A673 (cell line): ENCODE data around the gene FCRLB. TPM values are rescaled to one million over a fixed set of nuclear protein-coding genes. Genes with fewer than 3 reads are reported as not detected.

Experiments used
- BruUV-seq: library from RNA; stranded (reverse); fragments of 400-500 nt; replicated peaks from 2 replicates; lab custom pipeline; 2021; lab: Mats Ljungman, UMichigan
- CTCF ChIA-PET: fragments of 300-600 bp; sonication (Branson Sonifier 250); formaldehyde crosslinking; loops from one replicate; lab custom pipeline; 2022; ENCODE audit warnings: antibody characterized with exemption; lab: Charles Lee
- POLR2A ChIA-PET: fragments of 300-600 bp; sonication (Branson Sonifier 250); formaldehyde crosslinking; loops from one replicate; lab custom pipeline; 2022; ENCODE audit warnings: antibody characterized with exemption; ENCODE audit not compliant: low non-redundant PET; lab: Charles Lee
- DNase-seq: peaks from one replicate; pipeline ENCODE4 v3.0.0-alpha.2; 2015; ENCODE audit warnings: low spot score
- H3K27ac ChIP-seq: fragments of 200-600 bp; sonication (generic); 2 replicates; pipeline ENCODE4 v1.5.1; 2016; ENCODE audit warnings: mixed run types, low read depth, mild to moderate bottlenecking, mixed read lengths, antibody characterized with exemption, low read length; ENCODE audit not compliant: poor library complexity, severe bottlenecking
- H3K27me3 ChIP-seq: fragments of 200-600 bp; sonication (generic); replicated peaks from 2 replicates; pipeline ENCODE4 v1.6.1; 2017; ENCODE audit warnings: mixed run types, low read depth, mild to moderate bottlenecking, mixed read lengths, antibody characterized with exemption, low read length; ENCODE audit not compliant: insufficient read depth, poor library complexity
- H3K36me3 ChIP-seq: fragments of 200-600 bp; sonication (generic); 2 replicates; pipeline ENCODE4 v1.6.1; 2016; ENCODE audit warnings: mixed run types, mild to moderate bottlenecking, mixed read lengths, antibody characterized with exemption, low read length; ENCODE audit not compliant: insufficient read depth, poor library complexity, severe bottlenecking
- H3K4me1 ChIP-seq: fragments of 200-600 bp; sonication (generic); 2 replicates; pipeline ENCODE4 v1.6.1; 2017; ENCODE audit warnings: mixed run types, mild to moderate bottlenecking, mixed read lengths, antibody characterized with exemption, low read length; ENCODE audit not compliant: insufficient read depth, poor library complexity, severe bottlenecking
- H3K4me3 ChIP-seq: fragments of 200-600 bp; sonication (generic); 2 replicates; pipeline ENCODE4 v1.5.1; 2016; ENCODE audit warnings: low read depth, mixed run types, mild to moderate bottlenecking, mixed read lengths, low read length; ENCODE audit not compliant: poor library complexity, severe bottlenecking
- H3K9me3 ChIP-seq: fragments of 200-600 bp; sonication (generic); 2 replicates; pipeline ENCODE4 v1.6.1; 2016; ENCODE audit warnings: mixed run types, low read depth, mild to moderate bottlenecking, mixed read lengths, antibody characterized with exemption, low read length; ENCODE audit not compliant: poor library complexity, severe bottlenecking
- CTCF ChIP-seq: fragments of 300-800, 200-600 bp; sonication (generic); conservative IDR thresholded peaks from 2 replicates; pipeline ENCODE4 v1.5.1; 2017; ENCODE audit warnings: low read depth, mild to moderate bottlenecking, antibody characterized with exemption, low read length, moderate library complexity, mixed read lengths
- EZH2 ChIP-seq: fragments of 200-600 bp; sonication (generic); IDR thresholded peaks from 2 replicates; pipeline ENCODE4 v1.6.1; 2017; ENCODE audit warnings: borderline replicate concordance, low read depth, mild to moderate bottlenecking, mixed read lengths, antibody characterized with exemption, low read length; ENCODE audit not compliant: poor library complexity, severe bottlenecking
- intact Hi-C: fragments of 100-400 bp; cut with micrococcal nuclease; formaldehyde crosslinking; loops from one replicate; pipeline ENCODE4 v1.10.0; 2022; ENCODE audit not compliant: unreplicated experiment
- total RNA-seq: library from RNA; stranded (reverse); gene quantifications from 2 replicates; pipeline ENCODE4 v1.2.3, GENCODE V29; 2021

Gene FCRLB
- total RNA-seq, 1 experiment from 2014 or later: 0.67 TPM

- Histone ChIP-seq H3K4me1 (peaks cover 3% of the 10 kb centered on the region), H3K9me3 (no peaks in the 10 kb centered on the region), H3K27ac (no peak overlapping the region), H3K4me3 (no peak overlapping the region), H3K27me3 (no peaks in the 10 kb centered on the region), H3K36me3 (no peaks in the 10 kb centered on the region)
- POLR2A ChIA-PET: no interaction called here
- BruUV-seq: no TSS peak
- CTCF ChIA-PET: interaction anchor here (1.1 kb wide), 1 partner anchor 10 kb away, joined by 3 read pairs; the partner anchor contains the start of gene DUSP12
- TF ChIP-seq EZH2: no peak
- no peak for TF ChIP-seq CTCF
- intact Hi-C loops: loop anchor here (2.0 to 10.0 kb wide), 3 partner anchors 93 to 253 kb away; no protein-coding TSS in a partner anchor
- DNase-seq: no peak
Observed at GRCh38 chr1:161739865-161740566, 18.7 kb downstream of the FCRLB start.

GRCh38 chr1:161740921-161741320 lies 19.6 kb downstream of the FCRLB start:
- Histone ChIP-seq H3K36me3 (no peaks in the 10 kb centered on the region), H3K9me3 (no peaks in the 10 kb centered on the region), H3K4me1 (peaks cover 3% of the 10 kb centered on the region), H3K4me3 (no peak overlapping the region), H3K27ac (no peak overlapping the region), H3K27me3 (no peaks in the 10 kb centered on the region)
- no peak for DNase-seq
- TF ChIP-seq CTCF: no peak
- TF ChIP-seq EZH2: no peak
- intact Hi-C loops: loop anchor here (5.0 kb wide), 1 partner anchor 94 kb away; no protein-coding TSS in a partner anchor
- CTCF ChIA-PET: interaction anchor here (0.7 to 1.4 kb wide), 5 partner anchors 9 to 296 kb away, joined by 3 to 14 read pairs (median 5); partner anchors contain the start of gene DUSP12
- POLR2A ChIA-PET: no interaction called here
- no TSS peak for BruUV-seq

- no peak for TF ChIP-seq CTCF
- TF ChIP-seq EZH2: no peak
- POLR2A ChIA-PET: no interaction called here
- CTCF ChIA-PET: no interaction called here
- no peaks in the 10 kb centered on the region for H3K36me3 ChIP-seq
- intact Hi-C loops: loop anchor here (5.0 kb wide), 1 partner anchor 96 kb away; no protein-coding TSS in a partner anchor
- no peaks in the 10 kb centered on the region for H3K27me3 ChIP-seq
- peaks cover 3% of the 10 kb centered on the region for H3K4me1 ChIP-seq
- no peaks in the 10 kb centered on the region for H3K9me3 ChIP-seq
- no peak overlapping the region for H3K27ac ChIP-seq
- no peak for DNase-seq
- BruUV-seq: no TSS peak
- H3K4me3 ChIP-seq: no peak overlapping the region
Observed at GRCh38 chr1:161743231-161743630, 21.9 kb downstream of the FCRLB start.
